Measurements from ENCODE around the gene ABHD16B. TPM values are rescaled to one million over a fixed set of nuclear protein-coding genes. Genes with fewer than 3 reads are reported as not detected.

Gene ABHD16B
- total RNA-seq, 4 donors from 2014 or later, result not detected

DNA sequence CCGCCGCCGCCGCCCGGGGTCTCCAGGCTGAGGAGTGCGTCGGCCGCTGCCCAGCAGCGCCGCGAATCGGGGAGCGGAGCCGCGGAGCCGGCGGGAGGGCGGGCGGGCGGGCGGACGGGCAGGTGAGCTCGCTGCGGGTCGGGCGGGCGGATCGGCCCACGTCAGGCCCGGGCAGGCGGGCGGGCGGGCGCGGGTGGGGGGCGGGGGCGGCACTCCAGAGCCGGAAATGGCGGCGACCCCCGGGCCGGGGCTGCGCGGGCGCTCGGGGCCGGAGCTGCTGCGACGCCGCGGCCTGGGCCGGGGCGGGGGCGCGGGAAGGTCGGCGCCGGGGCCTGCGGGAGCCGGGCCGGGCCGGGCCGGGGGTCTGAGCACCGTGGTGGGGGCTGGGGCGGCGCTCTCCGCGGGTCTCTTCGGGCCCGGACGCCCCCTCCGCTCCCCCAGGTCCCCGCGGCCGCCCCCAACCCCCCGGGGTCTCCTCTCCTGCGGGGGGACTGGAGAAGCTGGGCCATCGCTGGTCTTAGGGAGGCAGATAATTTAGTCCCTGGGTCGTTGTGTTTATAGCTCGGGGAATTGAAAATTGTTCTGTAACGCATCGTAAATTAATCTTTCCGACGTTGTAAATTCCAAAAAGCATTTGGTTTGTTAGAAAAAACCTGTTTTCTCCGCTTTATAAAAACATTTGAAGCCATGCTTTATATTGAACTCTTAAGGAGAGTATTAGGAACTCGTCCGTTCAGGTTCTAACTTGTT, 34.1 kb downstream of the ABHD16B start:
- Histone ChIP-seq H3K27ac (peak overlapping the region; percentile 7 to 87 (median 82)), H3K9me3 (no peaks in the 10 kb centered on the region), H3K36me3 (peaks cover 0 to 23% of the 10 kb centered on the region in 2 donors), H3K4me3 (peak overlapping the region; percentile 49 to 65), H3K4me1 (peaks cover 0 to 53% (median 15%) of the 10 kb centered on the region in 3 donors), H3K27me3 (no peaks in the 10 kb centered on the region)
- 0% methylated on average over 7 to 11 of the region's 87 CpGs for WGBS, 2 donors (ENCODE audit: low coverage in 1 of 2)
- no peak for ATAC-seq
- TF ChIP-seq POLR2A (IDR thresholded peaks at IDR 0.05), result no peak
- TF ChIP-seq POLR2AphosphoS5 (IDR thresholded peaks at IDR 0.05), result no peak
- no peak for TF ChIP-seq EP300 (IDR thresholded peaks at IDR 0.05)
- no peak for TF ChIP-seq CTCF (IDR thresholded peaks at IDR 0.05)

- H3K36me3 ChIP-seq, result peaks cover 0 to 18% of the 10 kb centered on the region in 2 donors
- WGBS, 2 donors (ENCODE audit: low coverage in 1 of 2), result 0% methylated on average over 5 of the region's 5 CpGs
- H3K4me3 ChIP-seq, result peak overlapping the region; percentile 49 to 65
- H3K9me3 ChIP-seq, result no peaks in the 10 kb centered on the region
- peaks cover 0 to 58% (median 15%) of the 10 kb centered on the region in 3 donors for H3K4me1 ChIP-seq
- no peak for ATAC-seq
- H3K27me3 ChIP-seq, result no peaks in the 10 kb centered on the region
- H3K27ac ChIP-seq, result peak overlapping the region; percentile 7 to 87 (median 82)
- TF ChIP-seq POLR2A (IDR thresholded peaks at IDR 0.05) (no peak), POLR2AphosphoS5 (IDR thresholded peaks at IDR 0.05) (no peak), CTCF (IDR thresholded peaks at IDR 0.05) (no peak), EP300 (IDR thresholded peaks at IDR 0.05) (no peak)
Measured at GRCh38 chr20:63895952-63896263, 34.6 kb downstream of the ABHD16B start.

GRCh38 chr20:63896264-63897105, 35.2 kb downstream of the ABHD16B start:
- peak overlapping the region in 3 of 4 donors; percentile 79 to 87 (median 84) for H3K27ac ChIP-seq
- H3K36me3 ChIP-seq, result peaks cover 0 to 12% of the 10 kb centered on the region in 2 donors
- peak overlapping the region; percentile 49 to 65 for H3K4me3 ChIP-seq
- H3K4me1 ChIP-seq, result peaks cover 0 to 64% (median 18%) of the 10 kb centered on the region in 3 donors
- no peaks in the 10 kb centered on the region for H3K27me3 ChIP-seq
- WGBS, 2 donors (ENCODE audit: low coverage in 1 of 2), result 5 to 13% methylated on average over 12 to 13 of the region's 18 CpGs
- no peak for ATAC-seq
- TF ChIP-seq EP300 (IDR thresholded peaks at IDR 0.05) (no peak), POLR2A (IDR thresholded peaks at IDR 0.05) (no peak), POLR2AphosphoS5 (IDR thresholded peaks at IDR 0.05) (no peak), CTCF (IDR thresholded peaks at IDR 0.05) (no peak)
- H3K9me3 ChIP-seq, result no peaks in the 10 kb centered on the region

DNA sequence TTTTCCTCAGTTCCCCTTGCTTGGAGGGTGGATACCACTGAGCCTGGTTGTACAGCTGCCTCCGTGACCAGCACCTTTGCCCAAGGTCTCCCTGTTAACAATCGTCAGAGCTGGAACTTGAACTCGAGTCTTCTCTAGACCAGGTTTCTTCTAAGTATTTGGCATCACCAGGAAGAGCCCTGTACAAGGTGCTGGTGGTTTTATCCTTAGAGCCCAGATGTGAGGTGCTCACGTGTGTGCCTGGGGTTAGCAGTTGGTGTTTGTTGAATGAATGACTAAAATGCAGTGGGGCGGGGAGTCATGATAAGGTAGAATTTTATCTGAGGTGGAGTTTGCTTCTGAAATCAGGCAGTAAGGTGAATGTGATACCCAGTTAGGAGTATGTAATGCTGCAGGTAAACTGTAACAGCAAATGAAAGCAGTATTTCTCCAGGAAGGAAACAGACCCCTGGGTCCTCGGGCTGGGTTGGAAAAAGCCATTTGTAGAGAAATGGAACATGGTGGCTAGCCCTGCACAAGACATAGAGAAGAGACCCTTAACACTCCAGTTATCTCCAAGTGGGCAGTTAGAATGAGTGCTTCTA, 36.8 kb downstream of the ABHD16B start:
- TF ChIP-seq CTCF (IDR thresholded peaks at IDR 0.05) (no peak), POLR2A (IDR thresholded peaks at IDR 0.05) (no peak), EP300 (IDR thresholded peaks at IDR 0.05) (no peak), POLR2AphosphoS5 (IDR thresholded peaks at IDR 0.05) (no peak)
- no peak overlapping the region for H3K27ac ChIP-seq
- no peak overlapping the region for H3K4me3 ChIP-seq
- WGBS, 2 donors (ENCODE audit: low coverage in 1 of 2), result 82 to 100% methylated on average over 1 to 6 of the region's 6 CpGs
- no peaks in the 10 kb centered on the region for H3K27me3 ChIP-seq
- no peaks in the 10 kb centered on the region for H3K9me3 ChIP-seq
- ATAC-seq, result no peak
- H3K36me3 ChIP-seq, result no peaks in the 10 kb centered on the region
- peaks cover 0 to 73% (median 18%) of the 10 kb centered on the region in 3 donors for H3K4me1 ChIP-seq
